Right atrium auricular region (tissue), 2 donors: Measurements from ENCODE around the gene TSHR. TPM values are rescaled to one million over a fixed set of nuclear protein-coding genes. Genes with fewer than 3 reads are reported as not detected.
A peak's percentile ranks its signal among the peaks of the same experiment; 100 is the strongest.

Source experiments
- DNase-seq: peaks from one replicate; pipeline ENCODE4 v3.0.0-alpha.2; 2019; ENCODE audit warnings: low spot score
- H3K27ac ChIP-seq, 2 donors: fragments of 200-600 bp; sonication (generic); 1 replicate in 1 of 2; 2 replicates in 1 of 2; pipeline ENCODE4 v1.5.1; 2016 to 2019
- H3K27me3 ChIP-seq, 2 donors: fragments of 200-600 bp; sonication (generic); one replicate each; pipeline versions ENCODE4 v1.5.1 to v1.6.0; 2017 to 2019
- H3K36me3 ChIP-seq: fragments of 200-600 bp; sonication (generic); one replicate; pipeline ENCODE4 v1.5.1; 2016
- H3K4me1 ChIP-seq, 2 donors: fragments of 200-600 bp; sonication (generic); one replicate each; pipeline versions ENCODE4 v1.5.1 to v1.6.0; 2017 to 2019
- H3K4me3 ChIP-seq, 2 donors: fragments of 200-600 bp; sonication (generic); 1 replicate in 1 of 2; 2 replicates in 1 of 2; pipeline ENCODE4 v1.5.1; 2017 to 2019; ENCODE audit warnings: mild to moderate bottlenecking in 1 of 2, moderate library complexity in 1 of 2
- H3K9me3 ChIP-seq, 2 donors: fragments of 200-600 bp; sonication (generic); one replicate each; pipeline ENCODE4 v1.5.1; 2019
- total RNA-seq, 2 donors: library from RNA; depleted of rRNA; stranded (reverse); fragments of >200 nt; gene quantifications; one replicate each; pipeline ENCODE4 v1.1.0, GENCODE V29; 2016
- TF ChIP-seq, protein P1 (sequence below), 2 donors: fragments of 200-600 bp; sonication (generic); IDR thresholded peaks; one replicate each; pipeline ENCODE4 v1.5.1; 2019; ENCODE audit warnings: antibody characterized with exemption in 2 of 2

Gene TSHR
- total RNA-seq, 2 donors from 2014 or later, result not detected

GRCh38 chr14:80988735-80989429 is 33.5 kb downstream of the TSHR start:
- no peak for DNase-seq
- TF ChIP-seq, protein P1, sequence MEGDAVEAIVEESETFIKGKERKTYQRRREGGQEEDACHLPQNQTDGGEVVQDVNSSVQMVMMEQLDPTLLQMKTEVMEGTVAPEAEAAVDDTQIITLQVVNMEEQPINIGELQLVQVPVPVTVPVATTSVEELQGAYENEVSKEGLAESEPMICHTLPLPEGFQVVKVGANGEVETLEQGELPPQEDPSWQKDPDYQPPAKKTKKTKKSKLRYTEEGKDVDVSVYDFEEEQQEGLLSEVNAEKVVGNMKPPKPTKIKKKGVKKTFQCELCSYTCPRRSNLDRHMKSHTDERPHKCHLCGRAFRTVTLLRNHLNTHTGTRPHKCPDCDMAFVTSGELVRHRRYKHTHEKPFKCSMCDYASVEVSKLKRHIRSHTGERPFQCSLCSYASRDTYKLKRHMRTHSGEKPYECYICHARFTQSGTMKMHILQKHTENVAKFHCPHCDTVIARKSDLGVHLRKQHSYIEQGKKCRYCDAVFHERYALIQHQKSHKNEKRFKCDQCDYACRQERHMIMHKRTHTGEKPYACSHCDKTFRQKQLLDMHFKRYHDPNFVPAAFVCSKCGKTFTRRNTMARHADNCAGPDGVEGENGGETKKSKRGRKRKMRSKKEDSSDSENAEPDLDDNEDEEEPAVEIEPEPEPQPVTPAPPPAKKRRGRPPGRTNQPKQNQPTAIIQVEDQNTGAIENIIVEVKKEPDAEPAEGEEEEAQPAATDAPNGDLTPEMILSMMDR (IDR thresholded peaks at IDR 0.05), result no peak
- Histone ChIP-seq H3K9me3 (no peaks in the 10 kb centered on the region), H3K27me3 (no peaks in the 10 kb centered on the region), H3K4me3 (no peak overlapping the region), H3K4me1 (no peaks in the 10 kb centered on the region), H3K27ac (no peak overlapping the region), H3K36me3 (no peaks in the 10 kb centered on the region)

GRCh38 chr14:80992580-80992979 is 37.2 kb downstream of the TSHR start:
- no peak overlapping the region for H3K4me3 ChIP-seq
- no peak for DNase-seq
- TF ChIP-seq, protein P1 (IDR thresholded peaks at IDR 0.05), result no peak
- H3K36me3 ChIP-seq, result no peaks in the 10 kb centered on the region
- no peaks in the 10 kb centered on the region for H3K9me3 ChIP-seq
- no peaks in the 10 kb centered on the region for H3K4me1 ChIP-seq
- no peaks in the 10 kb centered on the region for H3K27me3 ChIP-seq
- no peak overlapping the region for H3K27ac ChIP-seq

GRCh38 chr14:80996049-80996901 is 40.9 kb downstream of the TSHR start:
- DNase-seq, result peak; percentile 61
- Histone ChIP-seq H3K27me3 (no peaks in the 10 kb centered on the region), H3K27ac (no peak overlapping the region), H3K4me1 (no peaks in the 10 kb centered on the region), H3K36me3 (no peaks in the 10 kb centered on the region), H3K4me3 (no peak overlapping the region), H3K9me3 (no peaks in the 10 kb centered on the region)
- TF ChIP-seq, protein P1 (IDR thresholded peaks at IDR 0.05), result peak; percentile 45 to 77

- no peak for DNase-seq
These were observed 46.0 kb downstream of the TSHR start for GRCh38 chr14:81001447-81001846.

GRCh38 chr14:81004575-81004974 is 49.2 kb downstream of the TSHR start:
- TF ChIP-seq, protein P1 (IDR thresholded peaks at IDR 0.05), result no peak

More at GRCh38 chr14:81001447-81001846, 46.0 kb downstream of the TSHR start:
- no peaks in the 10 kb centered on the region for H3K9me3 ChIP-seq
- no peak overlapping the region for H3K27ac ChIP-seq
- no peak overlapping the region for H3K4me3 ChIP-seq
- TF ChIP-seq, protein P1 (IDR thresholded peaks at IDR 0.05), result no peak
- no peaks in the 10 kb centered on the region for H3K27me3 ChIP-seq
- no peaks in the 10 kb centered on the region for H3K36me3 ChIP-seq
- H3K4me1 ChIP-seq, result no peaks in the 10 kb centered on the region

More at GRCh38 chr14:81004575-81004974, 49.2 kb downstream of the TSHR start:
- DNase-seq, result no peak
- H3K27ac ChIP-seq, result no peak overlapping the region
- no peaks in the 10 kb centered on the region for H3K4me1 ChIP-seq
- H3K4me3 ChIP-seq, result no peak overlapping the region
- H3K27me3 ChIP-seq, result no peaks in the 10 kb centered on the region
- H3K9me3 ChIP-seq, result no peaks in the 10 kb centered on the region
- no peaks in the 10 kb centered on the region for H3K36me3 ChIP-seq
